HCT116 (cell line): ENCODE measurements around the gene GRIK3. TPM values are rescaled to one million over a fixed set of nuclear protein-coding genes. Genes with fewer than 3 reads are reported as not detected.

Experiments used
- ATAC-seq: fragments of 200-7000 bp; cut with Tn5 transposase; 2 replicates; pipeline ENCODE4 v1.9.1; 2020; ENCODE audit warnings: mild to moderate bottlenecking, moderate library complexity
- BruUV-seq: library from RNA; stranded (reverse); fragments of 400-500 nt; replicated peaks from 2 replicates; lab custom pipeline; 2021; lab: Mats Ljungman, UMichigan
- CTCF ChIA-PET: fragments of 300-600 bp; sonication (Branson Sonifier 250); formaldehyde crosslinking; loops from one replicate; lab custom pipeline; 2021; ENCODE audit warnings: antibody characterized with exemption; lab: Charles Lee
- POLR2A ChIA-PET: fragments of 300-600, 350-600 bp; sonication (Branson Sonifier 250); formaldehyde crosslinking; loops from one replicate; lab custom pipeline; 2021; ENCODE audit warnings: antibody characterized with exemption; lab: Charles Lee
- RAD21 ChIA-PET, 2 experiments: fragments of 300-600 bp; sonication (Branson Sonifier 250); formaldehyde crosslinking; loops; one replicate each; lab custom pipeline; 2023; ENCODE audit warnings: low total read pairs in 2 of 2; ENCODE audit not compliant: uncharacterized antibody in 2 of 2, unreplicated experiment in 2 of 2, low non-redundant PET in 1 of 2; lab: Charles Lee
- DNase-seq: peaks from one replicate; pipeline ENCODE4 v3.0.0-alpha.2; 2010; ENCODE audit warnings: low read depth, low spot score
- H2AFZ ChIP-seq: fragments of 200-600 bp; shearing (Covaris generic), sonication (generic); 2 replicates; pipeline ENCODE4 v1.6.1; 2017; ENCODE audit warnings: low read depth, mixed run types, mixed read lengths, antibody characterized with exemption, low read length; ENCODE audit not compliant: poor library complexity, severe bottlenecking
- H3K27ac ChIP-seq: 2 replicates; pipeline ENCODE4 v1.5.1; 2012; ENCODE audit warnings: low read depth, low read length
- H3K27me3 ChIP-seq: fragments of 200-600 bp; sonication (generic); 2 replicates; pipeline ENCODE4 v1.6.1; 2016; ENCODE audit warnings: mixed run types, low read length, mixed read lengths; ENCODE audit not compliant: insufficient read depth
- H3K36me3 ChIP-seq, 2 experiments: fragments of 200-500 bp in 1 of 2; fragments of 200-600 bp in 1 of 2; sonication (Bioruptor generic) in 1 of 2; sonication (generic) in 1 of 2; 2 replicates each; pipeline versions ENCODE4 v1.5.1 to v1.6.1; 2014 to 2016; ENCODE audit warnings: low read length in 2 of 2, inconsistent platforms in 1 of 2, mixed read lengths in 1 of 2, mixed run types in 1 of 2; ENCODE audit not compliant: insufficient read depth in 2 of 2, control insufficient read depth in 1 of 2
- H3K4me1 ChIP-seq, 2 experiments: fragments of 200-600 bp in 1 of 2; sonication (generic) in 1 of 2; 2 replicates each; pipeline versions ENCODE4 v1.5.1 to v1.6.1; 2012 to 2017; ENCODE audit warnings: low read length in 2 of 2, inconsistent platforms in 1 of 2, mild to moderate bottlenecking in 1 of 2, mixed read lengths in 1 of 2, mixed run types in 1 of 2, moderate library complexity in 1 of 2; ENCODE audit not compliant: insufficient read depth in 2 of 2, control insufficient read depth in 1 of 2
- H3K4me2 ChIP-seq: fragments of 200-600 bp; sonication (generic); 2 replicates; pipeline ENCODE4 v1.6.1; 2017; ENCODE audit warnings: mixed run types, low read length, mixed read lengths
- H3K4me3 ChIP-seq, 2 experiments: fragments of 200-600 bp in 1 of 2; sonication (generic) in 1 of 2; replicated peaks in 1 of 2; 2 replicates each; pipeline ENCODE4 v1.5.1; 2011 to 2016; ENCODE audit warnings: low read length in 2 of 2, control low read depth in 1 of 2, low read depth in 1 of 2, mild to moderate bottlenecking in 1 of 2, mixed read lengths in 1 of 2, mixed run types in 1 of 2
- H3K79me2 ChIP-seq: fragments of 200-600 bp; sonication (generic); 2 replicates; pipeline ENCODE4 v1.6.1; 2017; ENCODE audit warnings: mild to moderate bottlenecking, mixed run types, low read length, moderate library complexity, mixed read lengths; ENCODE audit not compliant: insufficient read depth
- H3K9ac ChIP-seq: fragments of 200-600 bp; sonication (generic); 2 replicates; pipeline ENCODE4 v1.6.1; 2016; ENCODE audit warnings: low read length, mixed read lengths
- H3K9me2 ChIP-seq: fragments of 200-600 bp; sonication (generic), shearing (Covaris generic); 2 replicates; pipeline ENCODE4 v1.6.1; 2017; ENCODE audit warnings: mixed run types, mild to moderate bottlenecking, moderate library complexity; ENCODE audit not compliant: insufficient read depth
- H3K9me3 ChIP-seq, 2 experiments: fragments of 200-500 bp in 1 of 2; fragments of 200-600 bp in 1 of 2; sonication (Bioruptor generic) in 1 of 2; sonication (generic) in 1 of 2; 2 replicates each; pipeline ENCODE4 v1.6.1; 2014 to 2017; ENCODE audit warnings: low read length in 2 of 2, mixed read lengths in 2 of 2, inconsistent platforms in 1 of 2, low read depth in 1 of 2, mild to moderate bottlenecking in 1 of 2, mixed run types in 1 of 2, moderate library complexity in 1 of 2; ENCODE audit not compliant: control insufficient read depth in 1 of 2, insufficient read depth in 1 of 2
- H4K20me1 ChIP-seq: fragments of 200-600 bp; sonication (generic), shearing (Covaris generic); 2 replicates; pipeline ENCODE4 v1.6.1; 2017; ENCODE audit warnings: mixed run types, mild to moderate bottlenecking, moderate library complexity; ENCODE audit not compliant: insufficient read depth
- CEBPB ChIP-seq: IDR thresholded peaks from 2 replicates; pipeline ENCODE4 v1.6.1; 2012; ENCODE audit warnings: low read depth
- EZH2phosphoT487 ChIP-seq: fragments of 200-600 bp; IDR thresholded peaks from 2 replicates; pipeline ENCODE4 v1.6.1; 2018; ENCODE audit warnings: antibody characterized with exemption, borderline replicate concordance
- FOSL1 ChIP-seq: IDR thresholded peaks from 2 replicates; pipeline ENCODE4 v1.6.1; 2012; ENCODE audit warnings: low read depth
- POLR2A ChIP-seq: IDR thresholded peaks from 2 replicates; pipeline ENCODE4 v1.7.0; 2011; ENCODE audit warnings: borderline replicate concordance; ENCODE audit not compliant: insufficient read depth, insufficient read length; ENCODE audit errors: extremely low read depth
- SRF ChIP-seq: IDR thresholded peaks from 2 replicates; pipeline ENCODE4 v1.6.1; 2012; ENCODE audit warnings: low read depth
- TCF7L2 ChIP-seq: IDR thresholded peaks from 2 replicates; pipeline ENCODE4 v1.7.0; 2011; ENCODE audit warnings: borderline replicate concordance, inconsistent platforms; ENCODE audit not compliant: insufficient read depth, insufficient read length; ENCODE audit errors: extremely low read depth
- ZNF274 ChIP-seq: fragments of 200-500 bp; sonication (Bioruptor generic); IDR thresholded peaks from 2 replicates; pipeline ENCODE4 v1.6.1; 2014; ENCODE audit warnings: mild to moderate bottlenecking, low read depth, low read length, inconsistent platforms
- intact Hi-C: fragments of 100-400 bp; cut with micrococcal nuclease; formaldehyde crosslinking; loops from 2 replicates; pipeline ENCODE4 v1.10.0; 2022
- total RNA-seq: library from RNA; stranded (reverse); gene quantifications from one replicate; pipeline ENCODE4 v1.2.1, GENCODE V29; 2021; ENCODE audit not compliant: unreplicated experiment
- TF ChIP-seq, protein P1 (sequence below), 3 experiments: fragments of 200-600 bp in 1 of 3; sonication (generic) in 1 of 3; IDR thresholded peaks in 2 of 3; conservative IDR thresholded peaks in 1 of 3; 2 replicates each; pipeline ENCODE4 v1.5.1; 2012 to 2017; ENCODE audit warnings: low read depth in 2 of 3, low read length in 2 of 3, antibody characterized with exemption in 1 of 3, borderline replicate concordance in 1 of 3, control low read depth in 1 of 3, mild to moderate bottlenecking in 1 of 3, mixed read lengths in 1 of 3, mixed run types in 1 of 3, moderate library complexity in 1 of 3; ENCODE audit not compliant: insufficient read depth in 1 of 3
- TF ChIP-seq, protein P2 (sequence below): IDR thresholded peaks from 2 replicates; pipeline ENCODE4 v1.6.1; 2012

Gene GRIK3
- total RNA-seq, 1 experiment from 2014 or later: not detected

DNA sequence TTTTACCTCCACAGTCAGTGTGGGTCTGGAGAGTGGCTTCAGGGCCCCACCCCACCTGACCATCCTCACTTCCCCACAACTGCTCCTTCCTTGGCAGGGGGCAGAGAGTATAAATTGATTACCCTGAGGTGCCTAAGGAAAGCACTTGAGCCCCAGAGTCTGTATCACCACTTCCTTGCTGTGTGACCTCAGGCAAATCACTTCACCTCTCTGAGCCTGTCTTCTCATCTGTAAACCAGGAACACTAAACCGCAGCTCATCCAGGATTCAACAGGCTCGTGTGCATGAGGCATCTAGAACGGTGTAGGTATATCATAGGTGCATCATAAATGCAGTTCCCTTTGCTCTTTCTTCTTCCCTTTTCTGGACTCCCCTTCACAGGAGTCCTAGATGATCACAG is 43.4 kb downstream of the GRIK3 start (continued):
- TF ChIP-seq, protein P1, sequence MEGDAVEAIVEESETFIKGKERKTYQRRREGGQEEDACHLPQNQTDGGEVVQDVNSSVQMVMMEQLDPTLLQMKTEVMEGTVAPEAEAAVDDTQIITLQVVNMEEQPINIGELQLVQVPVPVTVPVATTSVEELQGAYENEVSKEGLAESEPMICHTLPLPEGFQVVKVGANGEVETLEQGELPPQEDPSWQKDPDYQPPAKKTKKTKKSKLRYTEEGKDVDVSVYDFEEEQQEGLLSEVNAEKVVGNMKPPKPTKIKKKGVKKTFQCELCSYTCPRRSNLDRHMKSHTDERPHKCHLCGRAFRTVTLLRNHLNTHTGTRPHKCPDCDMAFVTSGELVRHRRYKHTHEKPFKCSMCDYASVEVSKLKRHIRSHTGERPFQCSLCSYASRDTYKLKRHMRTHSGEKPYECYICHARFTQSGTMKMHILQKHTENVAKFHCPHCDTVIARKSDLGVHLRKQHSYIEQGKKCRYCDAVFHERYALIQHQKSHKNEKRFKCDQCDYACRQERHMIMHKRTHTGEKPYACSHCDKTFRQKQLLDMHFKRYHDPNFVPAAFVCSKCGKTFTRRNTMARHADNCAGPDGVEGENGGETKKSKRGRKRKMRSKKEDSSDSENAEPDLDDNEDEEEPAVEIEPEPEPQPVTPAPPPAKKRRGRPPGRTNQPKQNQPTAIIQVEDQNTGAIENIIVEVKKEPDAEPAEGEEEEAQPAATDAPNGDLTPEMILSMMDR (IDR thresholded peaks at IDR 0.05 in 2 of 3, conservative IDR thresholded peaks at IDR 0.05 in 1 of 3; ENCODE audit: borderline replicate concordance in 1 of 3, insufficient read depth in 1 of 3, low read depth in 2 of 3, low read length in 2 of 3): no peak
- TF ChIP-seq, protein P2, sequence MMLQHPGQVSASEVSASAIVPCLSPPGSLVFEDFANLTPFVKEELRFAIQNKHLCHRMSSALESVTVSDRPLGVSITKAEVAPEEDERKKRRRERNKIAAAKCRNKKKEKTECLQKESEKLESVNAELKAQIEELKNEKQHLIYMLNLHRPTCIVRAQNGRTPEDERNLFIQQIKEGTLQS: no peak
- no peak for TF ChIP-seq POLR2A

DNA sequence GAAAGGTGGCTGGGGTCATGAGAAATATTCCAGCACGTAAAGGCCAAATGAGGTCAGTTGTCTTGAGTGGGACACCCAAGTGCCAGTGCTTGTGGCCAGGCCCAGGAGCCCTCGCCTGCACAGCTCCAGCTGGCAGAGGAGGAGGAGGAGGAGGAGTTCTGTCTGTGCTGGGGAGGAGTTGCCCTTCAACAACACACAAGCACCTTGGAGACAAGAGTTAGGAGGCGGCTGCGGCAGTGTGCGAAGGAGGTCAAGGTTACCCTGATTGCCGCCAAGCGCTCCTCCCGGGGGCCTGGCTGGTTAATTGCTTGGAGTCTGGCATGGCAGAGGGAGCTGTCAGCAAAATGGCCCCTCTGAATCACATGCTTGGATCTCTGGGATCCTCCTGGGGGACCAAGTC is 45.1 kb downstream of the GRIK3 start:
- Histone ChIP-seq H3K4me1 (no peaks in the 10 kb centered on the region), H4K20me1 (no peaks in the 10 kb centered on the region), H3K79me2 (no peaks in the 10 kb centered on the region), H2AFZ (no peak overlapping the region), H3K27ac (no peak overlapping the region), H3K9me3 (no peaks in the 10 kb centered on the region), H3K9ac (no peak overlapping the region), H3K27me3 (peaks cover 58% of the 10 kb centered on the region), H3K4me3 (no peak overlapping the region), H3K9me2 (no peaks in the 10 kb centered on the region), H3K36me3 (no peaks in the 10 kb centered on the region), H3K4me2 (no peak overlapping the region)
- POLR2A ChIA-PET: no interaction called here
- RAD21 ChIA-PET: no interaction called here
- CTCF ChIA-PET: no interaction called here
- TF ChIP-seq EZH2phosphoT487 (no peak), POLR2A (no peak), SRF (no peak), ZNF274 (no peak), TCF7L2 (no peak), FOSL1 (no peak), CEBPB (no peak)
- ATAC-seq (no peak), DNase-seq (no peak)
- no TSS peak for BruUV-seq
- intact Hi-C loops: no loop called here
